HepG2 (cell line): Measurements from ENCODE around the gene KIFC1. TPM values are rescaled to one million over a fixed set of nuclear protein-coding genes. Genes with fewer than 3 reads are reported as not detected.

Experiments
- AGO2 ChIP-seq: fragments of 200-400 bp; formaldehyde crosslinking; optimal IDR thresholded peaks from 2 replicates; pipeline ENCODE3; 2017; ENCODE audit warnings: mild to moderate bottlenecking, low read depth, low read length, moderate library complexity
- ATF5 ChIP-seq: sonication (generic); formaldehyde crosslinking; IDR thresholded peaks from 2 replicates; pipeline ENCODE4 v1.4.0; 2020; ENCODE audit warnings: mild to moderate bottlenecking, low read depth, missing genetic modification reagents
- ETS1 ChIP-seq: sonication (generic); formaldehyde crosslinking; IDR thresholded peaks from 2 replicates; pipeline ENCODE4 v1.4.0; 2020; ENCODE audit warnings: missing genetic modification reagents
- GABPB1 ChIP-seq: IDR thresholded peaks from 2 replicates; pipeline ENCODE4 v1.6.1; 2016; ENCODE audit warnings: mild to moderate bottlenecking, missing genetic modification reagents, moderate library complexity, missing compliant biosample characterization
- GATA4 ChIP-seq: sonication (generic); IDR thresholded peaks from 2 replicates; pipeline ENCODE4 v1.6.1; 2016; ENCODE audit warnings: antibody characterized with exemption, low read depth, borderline replicate concordance
- HNF4A ChIP-seq: sonication (generic); formaldehyde crosslinking; IDR thresholded peaks from 2 replicates; pipeline ENCODE4 v1.4.0; 2020; ENCODE audit warnings: missing genetic modification reagents
- MLX ChIP-seq: IDR thresholded peaks from 2 replicates; pipeline ENCODE4 v1.6.1; 2016
- NR2F1 ChIP-seq, 2 experiments: fragments of 450-650 bp in 1 of 2; formaldehyde crosslinking in 1 of 2; IDR thresholded peaks; 2 replicates each; pipeline versions ENCODE4 v1.5.0 to v1.6.1; 2016 to 2020; ENCODE audit warnings: mild to moderate bottlenecking in 1 of 2, missing compliant biosample characterization in 1 of 2, missing genetic modification reagents in 1 of 2, moderate library complexity in 1 of 2
- SIN3A ChIP-seq: IDR thresholded peaks from 2 replicates; pipeline ENCODE4 v1.6.1; 2011; ENCODE audit warnings: low read depth, mild to moderate bottlenecking, control low read depth, low read length, borderline replicate concordance
- SMARCE1 ChIP-seq: fragments of 450-650 bp; IDR thresholded peaks from 2 replicates; pipeline ENCODE4 v1.6.1; 2017; ENCODE audit warnings: borderline replicate concordance
- SNAI1 ChIP-seq: sonication (generic); formaldehyde crosslinking; IDR thresholded peaks from 2 replicates; pipeline ENCODE4 v1.5.0; 2020; ENCODE audit warnings: mild to moderate bottlenecking, missing genetic modification reagents, borderline replicate concordance
- SOX5 ChIP-seq: IDR thresholded peaks from 2 replicates; pipeline ENCODE4 v1.6.1; 2016; ENCODE audit warnings: borderline replicate concordance
- ZBTB14 ChIP-seq: sonication (generic); formaldehyde crosslinking; IDR thresholded peaks from 2 replicates; pipeline ENCODE4 v1.4.0; 2020; ENCODE audit warnings: missing genetic modification reagents
- ZKSCAN5 ChIP-seq: sonication (generic); formaldehyde crosslinking; IDR thresholded peaks from 2 replicates; pipeline ENCODE4 v1.5.1; 2020; ENCODE audit warnings: mild to moderate bottlenecking, missing genetic modification reagents
- ZMAT5 ChIP-seq: sonication (generic); formaldehyde crosslinking; IDR thresholded peaks from 2 replicates; pipeline ENCODE4 v1.5.0; 2020; ENCODE audit warnings: mild to moderate bottlenecking, low read depth, missing genetic modification reagents, borderline replicate concordance
- ZNF292 ChIP-seq: sonication (generic); formaldehyde crosslinking; IDR thresholded peaks from 2 replicates; pipeline ENCODE4 v1.8.1; 2022; ENCODE audit warnings: mild to moderate bottlenecking, low read depth, missing genetic modification reagents, borderline replicate concordance
- ZNF33A ChIP-seq: sonication (generic); formaldehyde crosslinking; IDR thresholded peaks from 2 replicates; pipeline ENCODE4 v1.5.1; 2020; ENCODE audit warnings: missing genetic modification reagents, mild to moderate bottlenecking, moderate library complexity, borderline replicate concordance
- ZNF451 ChIP-seq: sonication (generic); formaldehyde crosslinking; IDR thresholded peaks from 2 replicates; pipeline ENCODE4 v1.5.0; 2020; ENCODE audit warnings: mild to moderate bottlenecking, missing genetic modification reagents
- ZNF709 ChIP-seq: sonication (generic); formaldehyde crosslinking; IDR thresholded peaks from 2 replicates; pipeline ENCODE4 v1.5.0; 2020; ENCODE audit warnings: mild to moderate bottlenecking, missing genetic modification reagents
- ZNF770 ChIP-seq: sonication (generic); formaldehyde crosslinking; IDR thresholded peaks from 2 replicates; pipeline ENCODE4 v1.5.0; 2020; ENCODE audit warnings: mild to moderate bottlenecking, missing genetic modification reagents
- polyA plus RNA-seq, 8 experiments: library from polyadenylated mRNA; depleted of rRNA in 3 of 8; stranded (reverse) in 7 of 8; unstranded in 1 of 8; fragments of >200 nt; fragmentation: Illumina TruSeq in 4 of 8; extraction: Trizol in 4 of 8; gene quantifications; 2 replicates each; pipeline versions ENCODE4 v1.2.1 to v1.2.3, GENCODE V29; 2011 to 2016; ENCODE audit warnings: low read depth in 4 of 8, missing spikeins in 1 of 8, mixed read lengths in 1 of 8; ENCODE audit not compliant: insufficient read depth in 1 of 8
- total RNA-seq, 5 experiments: library from RNA; depleted of rRNA; stranded (reverse); fragments of >200 nt; fragmentation: Illumina TruSeq; extraction: Trizol; gene quantifications; 2 replicates each; pipeline ENCODE4 v1.2.3, GENCODE V29; 2016; ENCODE audit warnings: low read depth in 1 of 5
- TF ChIP-seq, protein P1 (sequence below): sonication (generic); formaldehyde crosslinking; IDR thresholded peaks from 2 replicates; pipeline ENCODE4 v1.8.0; 2022; ENCODE audit warnings: mild to moderate bottlenecking, missing genetic modification reagents

The KIFC1 gene
- total and polyA plus RNA-seq, 2 of the 13 experiments (the other 11 are each of a cell fraction or from before 2014, with no cell fraction given), result 25.0 to 45.5 TPM

- TF ChIP-seq ETS1 (CRISPR knock-in tag) (no peak), ATF5 (peak; percentile 72; the same call in 1 of the 2 replicates), ZNF709 (CRISPR knock-in tag) (peak; percentile 88), GABPB1 (CRISPR knock-in tag) (peak; percentile 96), MLX (CRISPR knock-in tag) (peak; percentile 57), NR2F1 (CRISPR knock-in tag; IDR thresholded peaks at IDR 0.05) (no peak), ZMAT5 (CRISPR knock-in tag) (no peak), HNF4A (CRISPR knock-in tag) (peak; percentile 21), SOX5 (CRISPR knock-in tag) (peak; percentile 70; the same call in 1 of the 2 replicates), ZNF33A (CRISPR knock-in tag) (no peak), ZNF292 (no peak), SNAI1 (peak; percentile 88; the same call in 1 of the 2 replicates), SMARCE1 (no peak), ZNF451 (CRISPR knock-in tag) (no peak), ZNF770 (CRISPR knock-in tag) (no peak), AGO2 (peak; percentile 39), ZKSCAN5 (no peak), SIN3A (no peak; the same call in 1 of the 2 replicates), GATA4 (0 out of 2 replicates have a peak, but pooled peaks have one; percentile 62), ZBTB14 (CRISPR knock-in tag) (peak; percentile 43; the same call in 1 of the 2 replicates)
- TF ChIP-seq, protein P1, sequence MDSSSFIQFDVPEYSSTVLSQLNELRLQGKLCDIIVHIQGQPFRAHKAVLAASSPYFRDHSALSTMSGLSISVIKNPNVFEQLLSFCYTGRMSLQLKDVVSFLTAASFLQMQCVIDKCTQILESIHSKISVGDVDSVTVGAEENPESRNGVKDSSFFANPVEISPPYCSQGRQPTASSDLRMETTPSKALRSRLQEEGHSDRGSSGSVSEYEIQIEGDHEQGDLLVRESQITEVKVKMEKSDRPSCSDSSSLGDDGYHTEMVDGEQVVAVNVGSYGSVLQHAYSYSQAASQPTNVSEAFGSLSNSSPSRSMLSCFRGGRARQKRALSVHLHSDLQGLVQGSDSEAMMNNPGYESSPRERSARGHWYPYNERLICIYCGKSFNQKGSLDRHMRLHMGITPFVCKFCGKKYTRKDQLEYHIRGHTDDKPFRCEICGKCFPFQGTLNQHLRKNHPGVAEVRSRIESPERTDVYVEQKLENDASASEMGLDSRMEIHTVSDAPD, result no peak
Measured at GRCh38 chr6:33417903-33418689, 26.5 kb downstream of the KIFC1 start, which contains the start of gene CUTA (continued).
